Raji (cell line): ENCODE data around the gene ZNF780A.

Experiments
- POLR2A ChIP-seq: IDR thresholded peaks from 2 replicates; pipeline ENCODE4 v1.6.1; 2011; ENCODE audit warnings: low read depth, low read length, control low read depth; ENCODE audit not compliant: insufficient read depth

ZNF780A gene

GRCh38 chr19:40088299-40089047 lies 2.3 kb downstream of the ZNF780A start:
- TF ChIP-seq POLR2A = no peak

GRCh38 chr19:40084948-40085347 lies 5.8 kb downstream of the ZNF780A start:
- TF ChIP-seq POLR2A = no peak

GRCh38 chr19:40081411-40081810 lies 9.3 kb downstream of the ZNF780A start:
- TF ChIP-seq POLR2A = no peak

DNA sequence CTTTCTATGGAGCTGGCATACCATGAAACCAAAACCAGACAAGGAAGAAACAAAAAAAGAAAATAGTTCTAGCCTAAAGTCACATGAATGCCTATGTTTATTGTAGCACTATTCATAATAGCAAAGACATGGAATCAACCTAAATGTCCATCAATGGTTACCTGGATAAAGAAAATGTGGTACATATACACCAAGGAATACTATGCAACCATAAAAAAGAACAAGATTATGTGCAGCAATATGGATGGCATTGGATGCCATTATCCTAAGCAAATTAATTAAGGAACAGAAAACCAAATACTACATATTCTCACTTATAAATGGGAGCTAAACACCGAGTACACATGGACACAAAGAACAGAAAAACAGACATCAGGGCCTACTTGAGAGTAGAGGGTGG lies 10.5 kb downstream of the ZNF780A start:
- no peak for TF ChIP-seq POLR2A

GRCh38 chr19:40078377-40078776 lies 12.4 kb downstream of the ZNF780A start:
- no peak for TF ChIP-seq POLR2A

DNA sequence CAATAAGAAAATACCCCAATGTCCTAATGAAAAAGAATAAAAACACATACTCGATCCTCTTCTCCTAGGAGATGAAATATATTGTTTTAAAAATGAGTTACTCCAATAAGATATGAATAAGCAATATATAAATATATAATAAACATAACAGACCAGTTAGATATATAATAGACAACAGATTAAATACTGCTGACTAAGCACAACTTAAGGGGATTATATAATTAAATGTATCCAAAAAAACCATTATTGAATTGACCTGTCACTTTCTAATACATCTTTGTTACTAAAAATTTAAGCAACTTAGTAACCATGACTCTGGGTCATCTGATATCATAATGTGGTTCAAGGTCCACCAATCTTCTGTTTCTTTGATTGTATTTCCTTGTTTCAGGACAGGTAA lies 20.7 kb downstream of the ZNF780A start:
- no peak for TF ChIP-seq POLR2A

- TF ChIP-seq POLR2A = no peak
These were observed 31.1 kb downstream of the ZNF780A start for GRCh38 chr19:40059624-40060023.

DNA sequence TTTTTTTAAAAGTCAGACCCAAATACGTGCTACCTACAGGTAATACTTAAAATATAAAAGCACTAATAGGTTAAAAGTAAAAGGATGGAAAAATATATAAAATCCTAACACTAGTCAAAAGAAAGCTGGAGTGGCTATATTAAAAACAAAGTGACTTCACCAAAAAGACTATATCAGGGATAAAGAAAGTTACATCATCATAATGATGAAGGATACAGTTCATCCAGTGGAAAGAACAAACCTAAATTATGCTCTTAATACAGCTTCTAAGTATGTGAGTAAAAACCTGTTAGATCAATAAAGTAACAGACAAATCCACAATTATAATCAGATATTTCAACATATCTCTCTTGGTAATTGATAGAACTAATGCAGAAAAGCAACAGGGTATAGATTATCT lies 33.6 kb downstream of the ZNF780A start:
- TF ChIP-seq POLR2A = no peak

GRCh38 chr19:40056505-40056904 lies 34.2 kb downstream of the ZNF780A start:
- no peak for TF ChIP-seq POLR2A

DNA sequence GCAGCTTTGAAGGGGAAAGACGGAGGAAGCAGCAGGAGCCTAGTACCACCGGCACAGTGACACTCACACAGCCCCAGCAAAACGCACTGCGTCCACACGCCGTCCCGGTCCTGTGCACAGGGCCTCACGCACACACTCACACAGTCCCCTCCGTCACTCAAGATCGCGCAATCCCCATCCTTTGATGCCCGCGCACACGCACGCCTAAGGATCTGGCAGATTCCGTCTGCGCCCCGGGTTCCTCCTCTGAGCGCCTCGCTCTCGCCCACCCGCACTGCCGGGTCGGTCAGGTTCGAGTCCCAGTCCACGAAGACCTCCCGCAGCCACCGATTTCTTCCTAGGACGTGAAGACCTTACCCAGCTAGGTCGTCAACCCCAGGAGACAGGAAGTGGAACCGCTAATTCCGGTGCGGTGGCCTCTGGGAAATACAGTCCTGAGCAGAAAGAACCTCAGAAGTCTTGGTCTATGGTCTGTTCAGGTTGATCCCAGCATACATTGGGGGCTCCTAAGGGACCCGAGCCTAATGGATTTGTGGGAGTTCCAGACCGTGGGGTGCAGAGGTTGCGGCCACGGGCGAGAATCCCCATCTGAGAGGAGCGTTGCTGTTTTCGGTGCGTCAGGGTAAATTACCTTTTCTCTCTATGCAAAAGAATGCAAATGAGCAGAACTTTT lies 34.8 kb downstream of the ZNF780A start, which contains the start of gene ZNF780B:
Gene ZNF780B (minus strand): TSS at position 400 of the 673 bp plus-strand sequence. CDS start 5,899 bp downstream, outside the sequence.
- TF ChIP-seq POLR2A = peak; percentile 65

DNA sequence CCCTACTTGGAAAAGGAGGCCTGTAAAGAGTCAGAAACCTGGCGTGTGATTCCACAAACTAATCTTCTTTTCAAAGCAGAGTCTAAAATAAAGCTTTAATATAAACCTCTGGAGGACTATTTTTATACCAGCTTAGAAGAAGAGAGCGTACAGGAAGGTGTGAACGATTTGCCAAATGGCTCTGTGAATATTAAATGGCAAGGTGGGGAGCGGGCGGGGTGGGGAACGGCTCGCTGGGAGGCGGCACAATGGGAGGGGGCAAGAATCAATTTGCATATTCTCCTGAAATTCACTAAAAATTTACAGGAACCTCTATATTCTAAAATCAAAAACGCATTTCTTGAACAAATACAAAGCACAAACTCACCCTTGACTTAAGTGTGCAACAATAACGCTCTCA lies 35.7 kb downstream of the ZNF780A start:
- no peak for TF ChIP-seq POLR2A

DNA sequence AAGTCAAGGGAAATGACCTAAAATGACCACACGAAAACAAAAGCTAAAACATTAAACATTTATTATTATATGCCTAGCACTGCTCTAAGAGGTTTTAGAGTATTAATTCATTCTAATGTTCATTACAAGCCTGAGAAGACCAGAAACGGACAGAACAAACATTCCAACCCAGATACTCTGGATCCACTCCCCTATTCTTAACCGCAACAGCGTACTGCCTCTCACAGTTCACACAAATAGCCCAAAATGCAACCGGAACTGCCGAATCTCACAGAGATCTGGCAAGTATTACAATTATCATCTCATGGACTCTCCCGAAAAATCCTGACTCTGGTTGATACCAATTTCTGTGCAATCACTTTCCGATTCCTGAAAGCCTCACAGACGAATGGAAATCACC lies 36.1 kb downstream of the ZNF780A start:
- no peak for TF ChIP-seq POLR2A

- TF ChIP-seq POLR2A = no peak
These were observed 37.3 kb downstream of the ZNF780A start for GRCh38 chr19:40053491-40053890.

- TF ChIP-seq POLR2A = no peak
These were observed 54.7 kb downstream of the ZNF780A start for GRCh38 chr19:40035996-40036395.

GRCh38 chr19:40033989-40034560 lies 56.7 kb downstream of the ZNF780A start:
- TF ChIP-seq POLR2A = no peak

- TF ChIP-seq POLR2A = no peak
These were observed 64.2 kb downstream of the ZNF780A start for GRCh38 chr19:40026597-40026970.
